Measurements from ENCODE around the gene CALHM3. TPM values are rescaled to one million over a fixed set of nuclear protein-coding genes. Genes with fewer than 3 reads are reported as not detected.

Gene CALHM3
- total and polyA plus RNA-seq, 2 donors (not counting 3 experiments of a cell fraction or from before 2014, with no cell fraction given): not detected

GRCh38 chr10:103472005-103472404 is 7.0 kb downstream of the CALHM3 start:
- peaks cover 1 to 6% of the 10 kb centered on the region in 2 experiments for H3K27me3 ChIP-seq (ENCODE audit: control insufficient read depth in 2 of 2, insufficient read depth in 2 of 2, low read length in 2 of 2)
- H3K4me2 ChIP-seq (ENCODE audit: insufficient read depth, low read length): no peak overlapping the region
- no peaks in the 10 kb centered on the region for H4K20me1 ChIP-seq (replicated peaks; ENCODE audit: control insufficient read depth, extremely low read depth, insufficient read depth, low read length)
- no peaks in the 10 kb centered on the region for H3K79me2 ChIP-seq (ENCODE audit: control insufficient read depth, insufficient read depth, low read length)
- H3K9ac ChIP-seq (replicated peaks; ENCODE audit: extremely low read depth, insufficient read depth, low read length): no peak overlapping the region
- intact Hi-C loops (cut with micrococcal nuclease) (no loop called here), dilution Hi-C loops (cut with MboI; ENCODE audit: extremely low pct_ligation_motif_present, low sequenced_read_pairs) (no loop called here)
- TF ChIP-seq, protein P1, sequence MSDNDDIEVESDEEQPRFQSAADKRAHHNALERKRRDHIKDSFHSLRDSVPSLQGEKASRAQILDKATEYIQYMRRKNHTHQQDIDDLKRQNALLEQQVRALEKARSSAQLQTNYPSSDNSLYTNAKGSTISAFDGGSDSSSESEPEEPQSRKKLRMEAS (IDR thresholded peaks at IDR 0.05; ENCODE audit: insufficient read depth, insufficient read length): no peak
- TF ChIP-seq POLR2A (IDR thresholded peaks at IDR 0.05; ENCODE audit: low read depth, low read length): no peak
- no peak for TF ChIP-seq FOS (IDR thresholded peaks at IDR 0.05; ENCODE audit: borderline replicate concordance, insufficient read depth, low read length)
- no peak for TF ChIP-seq GATA2 (IDR thresholded peaks at IDR 0.05; ENCODE audit: insufficient read depth, insufficient read length, low read depth, low read length)
- TF ChIP-seq, protein P2, sequence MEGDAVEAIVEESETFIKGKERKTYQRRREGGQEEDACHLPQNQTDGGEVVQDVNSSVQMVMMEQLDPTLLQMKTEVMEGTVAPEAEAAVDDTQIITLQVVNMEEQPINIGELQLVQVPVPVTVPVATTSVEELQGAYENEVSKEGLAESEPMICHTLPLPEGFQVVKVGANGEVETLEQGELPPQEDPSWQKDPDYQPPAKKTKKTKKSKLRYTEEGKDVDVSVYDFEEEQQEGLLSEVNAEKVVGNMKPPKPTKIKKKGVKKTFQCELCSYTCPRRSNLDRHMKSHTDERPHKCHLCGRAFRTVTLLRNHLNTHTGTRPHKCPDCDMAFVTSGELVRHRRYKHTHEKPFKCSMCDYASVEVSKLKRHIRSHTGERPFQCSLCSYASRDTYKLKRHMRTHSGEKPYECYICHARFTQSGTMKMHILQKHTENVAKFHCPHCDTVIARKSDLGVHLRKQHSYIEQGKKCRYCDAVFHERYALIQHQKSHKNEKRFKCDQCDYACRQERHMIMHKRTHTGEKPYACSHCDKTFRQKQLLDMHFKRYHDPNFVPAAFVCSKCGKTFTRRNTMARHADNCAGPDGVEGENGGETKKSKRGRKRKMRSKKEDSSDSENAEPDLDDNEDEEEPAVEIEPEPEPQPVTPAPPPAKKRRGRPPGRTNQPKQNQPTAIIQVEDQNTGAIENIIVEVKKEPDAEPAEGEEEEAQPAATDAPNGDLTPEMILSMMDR (IDR thresholded peaks at IDR 0.05; ENCODE audit: extremely low read depth in 1 of 2, insufficient read depth in 1 of 2, low read depth in 1 of 2, low read length in 2 of 2): no peak
- TF ChIP-seq POLR2AphosphoS5 (IDR thresholded peaks at IDR 0.05; ENCODE audit: insufficient read depth, low read depth, low read length): no peak
- TF ChIP-seq EZH2 (IDR thresholded peaks at IDR 0.05; ENCODE audit: borderline replicate concordance, low read depth, low read length, severe bottlenecking): no peak
- TF ChIP-seq MYC (IDR thresholded peaks at IDR 0.05; ENCODE audit: low read depth, low read length): no peak
- TF ChIP-seq JUN (IDR thresholded peaks at IDR 0.05; ENCODE audit: borderline replicate concordance, insufficient read depth, insufficient read length, low read depth): no peak
- FAIRE-seq: no peak
- no peaks in the 10 kb centered on the region for H3K4me1 ChIP-seq (ENCODE audit: control insufficient read depth, extremely low read depth, insufficient read depth, low read length)
- no peak overlapping the region for H2AFZ ChIP-seq (ENCODE audit: low read depth, low read length)
- CTCF ChIA-PET: interaction anchor here (1.5 kb wide), 1 partner anchor 9 kb away, joined by 4 read pairs; no protein-coding TSS in a partner anchor
- H3K9me3 ChIP-seq (replicated peaks; ENCODE audit: control insufficient read depth, insufficient read depth, low read length): no peaks in the 10 kb centered on the region
- no peak overlapping the region for H3K27ac ChIP-seq (ENCODE audit: insufficient read depth, low read depth, low read length)
- DNase-seq (ENCODE audit: low read depth, low spot score): no peak
- no peaks in the 10 kb centered on the region for H3K9me1 ChIP-seq (replicated peaks; ENCODE audit: control insufficient read depth, extremely low read depth, insufficient read depth, low read length)
- H3K36me3 ChIP-seq (ENCODE audit: control insufficient read depth in 2 of 2, extremely low read depth in 1 of 2, insufficient read depth in 2 of 2, low read length in 2 of 2): no peaks in the 10 kb centered on the region
- no peak overlapping the region for H3K4me3 ChIP-seq (replicated peaks in 1 of 3; ENCODE audit: insufficient read depth in 1 of 3, low read depth in 1 of 3, low read length in 3 of 3)
- POLR2A ChIA-PET: no interaction called here
- BruUV-seq (replicated peaks): no TSS peak
